Measurements from ENCODE around the gene SLC11A1. TPM values are rescaled to one million over a fixed set of nuclear protein-coding genes. Genes with fewer than 3 reads are reported as not detected.

Gene SLC11A1
- total and polyA plus RNA-seq, 2 donors (not counting 1 experiment from before 2014, with no cell fraction given) = 6.5 to 65.3 TPM

GRCh38 chr2:218401890-218402289, 19.8 kb downstream of the SLC11A1 start:
- ChIA-PET CTCF (interaction anchor here (0.8 to 1.4 kb wide), 3 partner anchors 145 to 987 kb away, joined by 3 read pairs; no protein-coding TSS in a partner anchor), POLR2A (no interaction called here)
- peak overlapping the region; percentile 90 for H3K4me2 ChIP-seq (replicated peaks; ENCODE audit: low read depth, low read length, poor library complexity, severe bottlenecking)
- Mint-ChIP-seq H3K27ac (peak overlapping the region; percentile 78), H3K4me1 (peaks cover 67% of the 10 kb centered on the region), H3K9me3 (ENCODE audit: insufficient read depth) (no peaks in the 10 kb centered on the region), H3K27me3 (no peaks in the 10 kb centered on the region), H3K4me3 (peak overlapping the region; percentile 90)
- WGBS (ENCODE audit: insufficient coverage) = 89% methylated on average over 7 of the region's 9 CpGs
- intact Hi-C loops (cut with micrococcal nuclease) = no loop called here
- DNase-seq (no peak), ATAC-seq (ENCODE audit: low read depth) (no peak)
- peaks cover 50 to 68% of the 10 kb centered on the region in 2 donors for H3K4me1 ChIP-seq (ENCODE audit: control insufficient read depth in 2 of 2, insufficient read depth in 2 of 2, low read length in 2 of 2)
- no peak overlapping the region for H2AFZ ChIP-seq (ENCODE audit: insufficient read depth, low read depth, low read length, poor library complexity, severe bottlenecking)
- peaks cover 2 to 33% of the 10 kb centered on the region in 2 experiments for H3K36me3 ChIP-seq (replicated peaks in 1 of 2; ENCODE audit: control extremely low read depth in 1 of 2, control insufficient read depth in 1 of 2, extremely low read depth in 1 of 2, insufficient read depth in 2 of 2, low read length in 1 of 2)
- peak overlapping the region in 1 of 2 donors; percentile 54 for H3K27ac ChIP-seq (ENCODE audit: low read length in 2 of 2)
- TF ChIP-seq CTCF (IDR thresholded peaks at IDR 0.05) = no peak
- TF ChIP-seq EZH2 (IDR thresholded peaks at IDR 0.05; ENCODE audit: borderline replicate concordance, insufficient read depth, low read depth, low read length, poor library complexity, severe bottlenecking) = no peak
- no peak overlapping the region for H3K9ac ChIP-seq (ENCODE audit: low read length)
- peaks cover 39% of the 10 kb centered on the region for H4K20me1 ChIP-seq (ENCODE audit: control insufficient read depth, insufficient read depth, low read length, poor library complexity, severe bottlenecking)
- H3K9me3 ChIP-seq (ENCODE audit: control extremely low read depth in 1 of 3, control insufficient read depth in 2 of 3, insufficient read depth in 1 of 3, low read length in 2 of 3) = peaks cover 0 to 13% (median 0%) of the 10 kb centered on the region in 3 donors
- no peaks in the 10 kb centered on the region for H3K27me3 ChIP-seq (replicated peaks in 1 of 4; ENCODE audit: control extremely low read depth in 1 of 4, control insufficient read depth in 3 of 4, insufficient read depth in 4 of 4, low read length in 3 of 4)
- peak overlapping the region in 1 of 5 experiments; percentile 55 for H3K4me3 ChIP-seq (ENCODE audit: control extremely low read depth in 1 of 5, extremely low read depth in 1 of 5, insufficient read depth in 1 of 5, low read depth in 2 of 5, low read length in 4 of 5)
- H3K79me2 ChIP-seq (ENCODE audit: control insufficient read depth, insufficient read depth, low read length) = peaks cover 20% of the 10 kb centered on the region

GRCh38 chr2:218402491-218402901, 20.4 kb downstream of the SLC11A1 start:
- peaks cover 39% of the 10 kb centered on the region for H4K20me1 ChIP-seq (ENCODE audit: control insufficient read depth, insufficient read depth, low read length, poor library complexity, severe bottlenecking)
- Mint-ChIP-seq H3K9me3 (ENCODE audit: insufficient read depth) (no peaks in the 10 kb centered on the region), H3K27ac (peak overlapping the region; percentile 59), H3K4me3 (peak overlapping the region; percentile 90), H3K4me1 (peaks cover 66% of the 10 kb centered on the region), H3K27me3 (no peaks in the 10 kb centered on the region)
- intact Hi-C loops (cut with micrococcal nuclease) = no loop called here
- DNase-seq = no peak
- peak overlapping the region; percentile 90 for H3K4me2 ChIP-seq (replicated peaks; ENCODE audit: low read depth, low read length, poor library complexity, severe bottlenecking)
- H3K27me3 ChIP-seq (replicated peaks in 1 of 4; ENCODE audit: control extremely low read depth in 1 of 4, control insufficient read depth in 3 of 4, insufficient read depth in 4 of 4, low read length in 3 of 4) = no peaks in the 10 kb centered on the region
- no peak overlapping the region for H2AFZ ChIP-seq (ENCODE audit: insufficient read depth, low read depth, low read length, poor library complexity, severe bottlenecking)
- H3K9ac ChIP-seq (ENCODE audit: low read length) = no peak overlapping the region
- POLR2A ChIA-PET = no interaction called here
- no peak for TF ChIP-seq CTCF (IDR thresholded peaks at IDR 0.05)
- no peak for ATAC-seq (ENCODE audit: low read depth)
- CTCF ChIA-PET = interaction anchor here (1.4 kb wide), 1 partner anchor 145 kb away, joined by 3 read pairs; no protein-coding TSS in a partner anchor
- H3K9me3 ChIP-seq (ENCODE audit: control extremely low read depth in 1 of 3, control insufficient read depth in 2 of 3, insufficient read depth in 1 of 3, low read length in 2 of 3) = peaks cover 0 to 7% (median 0%) of the 10 kb centered on the region in 3 donors
- H3K4me1 ChIP-seq (ENCODE audit: control insufficient read depth in 2 of 2, insufficient read depth in 2 of 2, low read length in 2 of 2) = peaks cover 48 to 68% of the 10 kb centered on the region in 2 donors
- peaks cover 20% of the 10 kb centered on the region for H3K79me2 ChIP-seq (ENCODE audit: control insufficient read depth, insufficient read depth, low read length)
- no peak overlapping the region for H3K4me3 ChIP-seq (ENCODE audit: control extremely low read depth in 1 of 5, extremely low read depth in 1 of 5, insufficient read depth in 1 of 5, low read depth in 2 of 5, low read length in 4 of 5)
- no peak overlapping the region for H3K27ac ChIP-seq (ENCODE audit: low read length in 2 of 2)
- 92% methylated on average over 7 of the region's 8 CpGs for WGBS (ENCODE audit: insufficient coverage)
- peaks cover 2 to 33% of the 10 kb centered on the region in 2 experiments for H3K36me3 ChIP-seq (replicated peaks in 1 of 2; ENCODE audit: control extremely low read depth in 1 of 2, control insufficient read depth in 1 of 2, extremely low read depth in 1 of 2, insufficient read depth in 2 of 2, low read length in 1 of 2)

Measured in B cell (primary cell).